Psoas muscle (tissue), 8 donors: Measurements from ENCODE around the gene SRRM2. TPM values are rescaled to one million over a fixed set of nuclear protein-coding genes. Genes with fewer than 3 reads are reported as not detected.

Experiments
- ATAC-seq, 4 donors: fragments of 200-7000 bp; cut with Tn5 transposase; one replicate each; pipeline ENCODE4 v1.9.1; 2020; ENCODE audit warnings: moderate library complexity in 3 of 4, mild to moderate bottlenecking in 2 of 4
- DNase-seq, 2 donors: peaks; one replicate each; pipeline ENCODE4 v3.0.0-alpha.2; 2020
- H3K27ac ChIP-seq: fragments of 200-600 bp; one replicate; pipeline ENCODE4 v1.8.0; 2022
- H3K27me3 ChIP-seq, 3 donors: fragments of 200-600 bp in 1 of 3; one replicate each; pipeline versions ENCODE4 v1.6.1 to v1.8.0; 2013 to 2022; ENCODE audit warnings: low read length in 2 of 3, mild to moderate bottlenecking in 2 of 3, moderate library complexity in 1 of 3; ENCODE audit not compliant: insufficient read depth in 3 of 3
- H3K36me3 ChIP-seq, 2 donors: fragments of 200-600 bp in 1 of 2; one replicate each; pipeline versions ENCODE4 v1.6.1 to v1.8.0; 2013 to 2022; ENCODE audit warnings: low read depth in 1 of 2, mild to moderate bottlenecking in 1 of 2, moderate library complexity in 1 of 2; ENCODE audit not compliant: insufficient read depth in 1 of 2
- H3K4me1 ChIP-seq: fragments of 200-600 bp; one replicate; pipeline ENCODE4 v1.8.0; 2022
- H3K4me3 ChIP-seq: fragments of 200-600 bp; one replicate; pipeline ENCODE4 v1.8.0; 2022; ENCODE audit warnings: mild to moderate bottlenecking
- H3K9me3 ChIP-seq: fragments of 200-600 bp; one replicate; pipeline ENCODE4 v1.8.0; 2022
- CTCF ChIP-seq: fragments of 200-600 bp; IDR thresholded peaks from one replicate; pipeline ENCODE4 v1.8.0; 2022; ENCODE audit warnings: antibody characterized with exemption
- WGBS, 3 donors: extraction: QIAGEN DNeasy Blood & Tissue Kit; methylation state at CpG; one replicate each; pipeline versions ENCODE4 v1.1.6 to v1.1.7; 2013; 5-methylcytosine and 5-hydroxymethylcytosine counted together
- intact Hi-C, 2 donors: fragments of 100-400 bp; cut with DNase I; formaldehyde crosslinking; loops; one replicate each; pipeline versions ENCODE4 v1.11.0 to v1.14.2; 2022
- polyA plus RNA-seq, 3 donors: library from polyadenylated mRNA; stranded (reverse); fragments of 200-250 nt; gene quantifications; one replicate each; pipeline ENCODE4 v1.2.3, GENCODE V29; 2013
- total RNA-seq, 4 donors: library from RNA; stranded (reverse); fragmentation: NEBNext Ultra II Directional in 2 of 4; extraction: Animal tissue kit (Norgen Biotek cat#: 25700) in 2 of 4; gene quantifications; one replicate each; pipeline versions ENCODE4 v1.2.1 to v1.2.4, GENCODE V29; 2021 to 2023
- donor health status: healthy with polysubstance abuse.
- donor health status: DM: no; HTN: no; CAD: no; lungs with moderate emphysema.
- donor health status: Bipolar disorder and iron deficiency.
- donor health status: healthy.
- donor health status: DM: yes; HTN: yes; CAD: no.
- donor health status: DM: no; HTN: no; CAD: no.
- donor health status: DM: no; HTN: no; CAD: no.
- donor health status: DM: yes; HTN: yes; CAD: no.

Gene SRRM2
- total and polyA plus RNA-seq, 7 donors, result 183 to 413 (median 277) TPM

GRCh38 chr16:2765462-2766404 lies 13.3 kb downstream of the SRRM2 start:
- DNase-seq (no peak), ATAC-seq (no peak)
- no peak overlapping the region for H3K27ac ChIP-seq
- no peak overlapping the region for H3K4me3 ChIP-seq
- intact Hi-C loops, result no loop called here
- no peaks in the 10 kb centered on the region for H3K9me3 ChIP-seq
- H3K27me3 ChIP-seq, result no peaks in the 10 kb centered on the region
- 97 to 98% (median 97%) methylated on average over 70 to 73 of the region's 73 CpGs for WGBS, 3 donors
- no peak for TF ChIP-seq CTCF
- peaks cover 34 to 100% of the 10 kb centered on the region in 2 donors for H3K36me3 ChIP-seq
- H3K4me1 ChIP-seq, result peaks cover 17% of the 10 kb centered on the region

GRCh38 chr16:2766430-2767139 lies 14.1 kb downstream of the SRRM2 start:
- WGBS, 3 donors, result 87 to 90% (median 87%) methylated on average over 44 of the region's 44 CpGs
- ATAC-seq (peak in 3 of 4 donors; percentile 2 to 19 (median 8)), DNase-seq (no peak)
- Histone ChIP-seq H3K27ac (no peak overlapping the region), H3K4me1 (peaks cover 17% of the 10 kb centered on the region), H3K27me3 (no peaks in the 10 kb centered on the region), H3K9me3 (no peaks in the 10 kb centered on the region), H3K4me3 (no peak overlapping the region), H3K36me3 (peaks cover 35 to 100% of the 10 kb centered on the region in 2 donors)
- intact Hi-C loops, result no loop called here
- TF ChIP-seq CTCF, result no peak

DNA sequence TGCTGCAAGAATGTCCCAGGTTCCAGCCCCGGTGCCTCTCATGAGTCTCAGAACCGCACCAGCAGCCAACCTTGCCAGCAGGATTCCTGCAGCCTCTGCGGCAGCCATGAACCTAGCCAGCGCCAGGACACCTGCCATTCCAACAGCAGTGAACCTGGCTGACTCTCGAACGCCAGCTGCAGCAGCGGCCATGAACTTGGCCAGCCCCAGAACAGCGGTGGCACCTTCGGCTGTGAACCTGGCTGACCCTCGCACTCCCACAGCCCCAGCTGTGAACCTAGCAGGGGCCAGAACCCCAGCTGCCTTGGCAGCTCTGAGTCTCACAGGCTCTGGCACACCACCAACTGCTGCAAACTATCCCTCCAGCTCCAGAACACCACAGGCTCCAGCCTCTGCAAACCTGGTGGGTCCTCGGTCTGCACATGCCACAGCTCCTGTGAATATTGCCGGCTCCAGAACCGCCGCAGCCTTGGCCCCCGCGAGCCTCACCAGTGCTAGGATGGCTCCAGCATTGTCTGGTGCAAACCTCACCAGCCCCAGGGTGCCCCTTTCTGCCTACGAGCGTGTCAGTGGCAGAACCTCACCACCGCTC lies 14.8 kb downstream of the SRRM2 start:
- H3K9me3 ChIP-seq, result no peaks in the 10 kb centered on the region
- intact Hi-C loops, result no loop called here
- TF ChIP-seq CTCF, result no peak
- peak overlapping the region; percentile 41 for H3K27ac ChIP-seq
- no peaks in the 10 kb centered on the region for H3K27me3 ChIP-seq
- no peak overlapping the region for H3K4me3 ChIP-seq
- peaks cover 33 to 100% of the 10 kb centered on the region in 2 donors for H3K36me3 ChIP-seq
- DNase-seq (no peak), ATAC-seq (peak in 3 of 4 donors; percentile 4 to 35 (median 6))
- H3K4me1 ChIP-seq, result peaks cover 20% of the 10 kb centered on the region
- 37 to 47% (median 37%) methylated on average over 19 of the region's 19 CpGs for WGBS, 3 donors

DNA sequence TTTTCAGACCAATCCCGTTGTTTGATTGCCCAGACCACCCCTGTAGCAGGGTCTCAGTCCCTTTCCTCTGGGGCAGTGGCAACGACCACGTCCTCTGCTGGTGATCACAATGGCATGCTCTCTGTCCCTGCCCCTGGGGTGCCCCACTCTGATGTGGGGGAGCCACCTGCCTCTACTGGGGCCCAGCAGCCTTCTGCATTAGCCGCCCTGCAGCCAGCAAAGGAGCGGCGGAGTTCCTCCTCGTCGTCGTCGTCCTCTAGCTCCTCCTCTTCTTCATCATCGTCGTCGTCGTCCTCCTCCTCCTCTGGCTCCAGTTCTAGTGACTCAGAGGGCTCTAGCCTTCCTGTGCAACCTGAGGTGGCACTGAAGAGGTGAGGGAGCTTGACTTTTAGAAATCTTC lies 15.5 kb downstream of the SRRM2 start:
- no peaks in the 10 kb centered on the region for H3K27me3 ChIP-seq
- H3K4me1 ChIP-seq, result peaks cover 20% of the 10 kb centered on the region
- H3K27ac ChIP-seq, result peak overlapping the region; percentile 41
- DNase-seq (no peak), ATAC-seq (no peak)
- WGBS, 3 donors, result 42 to 59% (median 45%) methylated on average over 14 of the region's 14 CpGs
- intact Hi-C loops, result no loop called here
- TF ChIP-seq CTCF, result no peak
- H3K4me3 ChIP-seq, result peak overlapping the region; percentile 18
- peaks cover 26 to 100% of the 10 kb centered on the region in 2 donors for H3K36me3 ChIP-seq
- H3K9me3 ChIP-seq, result no peaks in the 10 kb centered on the region
